ENCODE measurements around the gene ZNF620.

DNA sequence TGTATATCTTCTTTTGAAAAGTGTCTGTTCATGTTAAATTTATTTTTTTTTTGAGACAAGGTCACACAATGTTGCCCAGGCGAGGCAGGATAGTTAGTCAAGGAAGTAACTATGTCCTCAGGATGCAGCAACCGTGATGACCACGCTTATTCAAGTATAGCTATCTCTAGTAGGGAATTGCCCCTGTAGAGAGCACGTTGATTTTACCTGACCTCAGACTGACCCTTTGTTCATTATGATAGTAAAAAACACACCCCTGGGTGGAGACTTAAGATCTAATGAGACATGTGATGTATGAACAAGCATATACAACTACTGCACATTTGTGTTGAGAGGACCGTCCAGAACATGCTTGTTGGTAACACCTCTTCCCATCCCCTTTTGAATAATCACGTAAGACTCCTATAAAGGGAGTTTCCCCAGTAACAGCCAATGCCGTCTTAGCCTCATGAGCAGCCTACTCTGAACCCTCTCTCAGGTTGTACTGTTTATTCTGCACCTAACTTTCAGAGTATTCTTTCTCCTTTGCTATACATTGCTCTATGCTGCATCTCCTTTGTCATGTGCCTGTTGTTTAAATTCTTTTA, 51.8 kb downstream of the ZNF620 start:
- no peak for TF ChIP-seq EZH2 (IDR thresholded peaks at IDR 0.05; ENCODE audit: insufficient read depth, poor library complexity, severe bottlenecking)
- no peak for TF ChIP-seq EZH2phosphoT487 (IDR thresholded peaks at IDR 0.05; ENCODE audit: insufficient read depth, low read depth)

Data from GM23248 (cell line).